Measurements from ENCODE around the gene RNF208.

Gene RNF208

GRCh38 chr9:137223078-137223970 lies 1.3 kb upstream of the RNF208 start (continued):
- no peak for TF ChIP-seq ZNF785 (tag by site-specific recombination; IDR thresholded peaks at IDR 0.05)
- no peak for TF ChIP-seq ZNF37A (tag by site-specific recombination; IDR thresholded peaks at IDR 0.05)
- TF ChIP-seq ZNF843 (tag by site-specific recombination; IDR thresholded peaks at IDR 0.05), result 0 out of 2 replicates have a peak, but pooled peaks have one; percentile 43
- TF ChIP-seq ZNF23 (tag by site-specific recombination; IDR thresholded peaks at IDR 0.05; ENCODE audit: borderline replicate concordance), result no peak
- no peak for TF ChIP-seq ZNF768 (tag by site-specific recombination; IDR thresholded peaks at IDR 0.05)
- TF ChIP-seq ZNF701 (tag by site-specific recombination; IDR thresholded peaks at IDR 0.05), result no peak
- no peak for TF ChIP-seq ZNF626 (tag by site-specific recombination; IDR thresholded peaks at IDR 0.05)
- no peak for TF ChIP-seq ZNF560 (tag by site-specific recombination; IDR thresholded peaks at IDR 0.05; ENCODE audit: borderline replicate concordance)
- TF ChIP-seq KLF16 (tag by site-specific recombination; IDR thresholded peaks at IDR 0.05), result peak; percentile 50; the same call in 1 of the 2 replicates
- no peak for TF ChIP-seq ZNF707 (tag by site-specific recombination; IDR thresholded peaks at IDR 0.05)
- no peak for TF ChIP-seq SETDB1 (IDR thresholded peaks at IDR 0.05; ENCODE audit: insufficient read length, low read length)
- peak; percentile 76 for TF ChIP-seq SP3 (tag by site-specific recombination; IDR thresholded peaks at IDR 0.05)
- TF ChIP-seq ZNF416 (tag by site-specific recombination; IDR thresholded peaks at IDR 0.05), result no peak
- TF ChIP-seq ZNF16 (tag by site-specific recombination; IDR thresholded peaks at IDR 0.05; ENCODE audit: low read depth), result no peak
- TF ChIP-seq RBAK (tag by site-specific recombination; IDR thresholded peaks at IDR 0.05), result no peak
- TF ChIP-seq ZNF473 (tag by site-specific recombination; IDR thresholded peaks at IDR 0.05), result no peak
- no peak for TF ChIP-seq ZNF791 (tag by site-specific recombination; IDR thresholded peaks at IDR 0.05)
- TF ChIP-seq HOXC10 (CRISPR knock-in tag; IDR thresholded peaks at IDR 0.05), result no peak
- TF ChIP-seq ZNF792 (tag by site-specific recombination; IDR thresholded peaks at IDR 0.05), result no peak
- TF ChIP-seq KLF8 (tag by site-specific recombination; IDR thresholded peaks at IDR 0.05), result no peak
- TF ChIP-seq SP2 (tag by site-specific recombination; IDR thresholded peaks at IDR 0.05), result peak; percentile 90
- TF ChIP-seq ZBTB26 (tag by site-specific recombination; optimal IDR thresholded peaks at IDR 0.05), result peak; percentile 33
- no peak for TF ChIP-seq ZNF311 (tag by site-specific recombination; IDR thresholded peaks at IDR 0.05; ENCODE audit: borderline replicate concordance)
- TF ChIP-seq ZFP37 (tag by site-specific recombination; IDR thresholded peaks at IDR 0.05), result peak; percentile 53; the same call in 1 of the 2 replicates
- no peak for TF ChIP-seq TSHZ1 (tag by site-specific recombination; IDR thresholded peaks at IDR 0.05; ENCODE audit: borderline replicate concordance)

Data from HEK293 (cell line).